Tibial nerve (tissue), 4 donors: Measurements from ENCODE around the gene CIPC.

Experiments used
- EP300 ChIP-seq, 2 donors: sonication (generic); formaldehyde crosslinking; IDR thresholded peaks; one replicate each; pipeline ENCODE4 v1.6.1; 2017; ENCODE audit warnings: antibody characterized with exemption in 2 of 2, mild to moderate bottlenecking in 1 of 2
- POLR2A ChIP-seq, 2 donors: fragments of 450-650 bp; IDR thresholded peaks; one replicate each; pipeline ENCODE4 v1.6.1; 2017; ENCODE audit warnings: antibody characterized with exemption in 2 of 2, mild to moderate bottlenecking in 2 of 2, moderate library complexity in 2 of 2
- TF ChIP-seq, protein P1 (sequence below), 5 experiments: fragments of 200-600 bp in 3 of 5; fragments of 450-650 bp in 2 of 5; sonication (generic) in 3 of 5; IDR thresholded peaks; one replicate each; pipeline ENCODE4 v1.5.1; 2016 to 2019; ENCODE audit warnings: antibody characterized with exemption in 5 of 5, mild to moderate bottlenecking in 3 of 5, moderate library complexity in 2 of 5

DNA sequence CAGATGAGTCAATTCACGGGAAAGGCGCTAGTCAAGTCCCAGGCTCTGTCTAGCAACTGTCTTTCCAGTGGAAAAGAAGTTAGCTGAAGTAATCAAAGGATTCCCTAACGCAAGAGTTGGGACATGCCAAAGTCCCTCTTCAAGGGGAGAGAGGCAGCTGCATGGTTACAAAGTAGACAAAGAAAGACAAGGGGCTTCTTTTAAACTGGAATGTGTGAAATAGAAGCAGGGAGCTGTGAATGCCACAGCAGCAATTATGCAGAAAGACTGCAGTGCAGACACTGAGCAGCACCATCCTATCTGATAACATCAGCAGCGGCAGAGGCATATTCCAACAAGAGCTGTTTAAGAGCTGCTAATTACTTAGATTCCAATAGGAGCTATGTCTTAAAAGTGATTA is 12.5 kb upstream of the CIPC start:
- TF ChIP-seq POLR2A (IDR thresholded peaks at IDR 0.05): no peak
- TF ChIP-seq, protein P1, sequence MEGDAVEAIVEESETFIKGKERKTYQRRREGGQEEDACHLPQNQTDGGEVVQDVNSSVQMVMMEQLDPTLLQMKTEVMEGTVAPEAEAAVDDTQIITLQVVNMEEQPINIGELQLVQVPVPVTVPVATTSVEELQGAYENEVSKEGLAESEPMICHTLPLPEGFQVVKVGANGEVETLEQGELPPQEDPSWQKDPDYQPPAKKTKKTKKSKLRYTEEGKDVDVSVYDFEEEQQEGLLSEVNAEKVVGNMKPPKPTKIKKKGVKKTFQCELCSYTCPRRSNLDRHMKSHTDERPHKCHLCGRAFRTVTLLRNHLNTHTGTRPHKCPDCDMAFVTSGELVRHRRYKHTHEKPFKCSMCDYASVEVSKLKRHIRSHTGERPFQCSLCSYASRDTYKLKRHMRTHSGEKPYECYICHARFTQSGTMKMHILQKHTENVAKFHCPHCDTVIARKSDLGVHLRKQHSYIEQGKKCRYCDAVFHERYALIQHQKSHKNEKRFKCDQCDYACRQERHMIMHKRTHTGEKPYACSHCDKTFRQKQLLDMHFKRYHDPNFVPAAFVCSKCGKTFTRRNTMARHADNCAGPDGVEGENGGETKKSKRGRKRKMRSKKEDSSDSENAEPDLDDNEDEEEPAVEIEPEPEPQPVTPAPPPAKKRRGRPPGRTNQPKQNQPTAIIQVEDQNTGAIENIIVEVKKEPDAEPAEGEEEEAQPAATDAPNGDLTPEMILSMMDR (IDR thresholded peaks at IDR 0.05): no peak
- no peak for TF ChIP-seq EP300 (IDR thresholded peaks at IDR 0.05)
